Stimulated activated CD4-positive, alpha-beta T cell treated with anti-CD3 and anti-CD28 coated beads, Interleukin-4, amount 100 ng/mL, for 48 hours (primary cell): Measurements from ENCODE around the gene ABCD3.

ENCODE experiments used
- DNase-seq, 2 donors: peaks; one replicate each; pipeline ENCODE4 v3.0.0-alpha.2; 2020; ENCODE audit warnings: low read depth in 2 of 2

The ABCD3 gene

GRCh38 chr1:94462606-94463005, 44.4 kb downstream of the ABCD3 start:
- DNase-seq = no peak

GRCh38 chr1:94463056-94463764, 45.0 kb downstream of the ABCD3 start:
- DNase-seq = no peak

GRCh38 chr1:94463765-94464330, 45.7 kb downstream of the ABCD3 start:
- DNase-seq = no peak

- DNase-seq = no peak
Observed at GRCh38 chr1:94468708-94469107, 50.5 kb downstream of the ABCD3 start.

- no peak for DNase-seq
Observed at GRCh38 chr1:94471271-94471670, 53.1 kb downstream of the ABCD3 start.

DNA sequence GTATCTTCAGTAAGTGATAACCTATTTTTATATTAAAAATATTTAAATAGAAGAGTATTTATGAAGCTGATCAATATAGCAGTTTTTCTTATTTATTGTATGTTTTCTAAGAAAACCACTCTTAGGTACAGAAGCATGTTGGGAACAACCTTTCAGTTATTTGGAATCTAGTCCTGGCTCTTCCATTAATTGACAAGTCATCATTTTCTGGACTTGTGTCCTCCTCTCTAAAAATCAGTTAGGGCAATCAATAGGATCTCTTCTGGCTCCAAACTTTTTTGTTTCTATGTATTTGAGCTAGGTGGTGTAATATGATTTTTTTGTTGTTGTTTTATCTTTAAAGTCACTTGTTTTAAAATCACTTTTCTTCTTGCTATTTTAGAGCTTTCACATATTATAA, 57.0 kb downstream of the ABCD3 start:
- no peak for DNase-seq

GRCh38 chr1:94479682-94480081, 61.5 kb downstream of the ABCD3 start:
- DNase-seq = no peak

- DNase-seq = peak in 1 of 2 donors; percentile 4
Observed at GRCh38 chr1:94481473-94481933, 63.3 kb downstream of the ABCD3 start.

GRCh38 chr1:94486990-94487389, 68.8 kb downstream of the ABCD3 start:
- no peak for DNase-seq

DNA sequence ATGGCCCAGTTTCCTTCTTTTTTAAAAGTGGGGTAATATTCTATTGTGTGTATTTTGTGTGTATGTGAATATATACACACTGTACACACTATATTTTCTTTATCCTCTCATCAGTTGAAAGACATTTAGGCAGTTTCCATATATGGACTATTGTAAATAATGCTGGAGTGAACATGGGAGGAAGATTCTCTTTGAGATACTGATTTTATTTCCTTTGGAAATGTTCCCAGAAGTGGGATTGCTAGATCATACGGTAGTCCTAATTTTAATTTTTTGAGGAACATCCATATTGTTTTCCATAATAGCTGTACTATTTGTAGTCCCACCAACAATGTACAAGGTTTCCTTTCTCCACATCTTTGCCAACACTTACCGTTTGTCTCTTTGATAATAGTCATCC, 72.4 kb downstream of the ABCD3 start:
- no peak for DNase-seq

- DNase-seq = no peak
Observed at GRCh38 chr1:94496076-94496755, 78.0 kb downstream of the ABCD3 start.

GRCh38 chr1:94501426-94501825, 83.2 kb downstream of the ABCD3 start:
- no peak for DNase-seq

DNA sequence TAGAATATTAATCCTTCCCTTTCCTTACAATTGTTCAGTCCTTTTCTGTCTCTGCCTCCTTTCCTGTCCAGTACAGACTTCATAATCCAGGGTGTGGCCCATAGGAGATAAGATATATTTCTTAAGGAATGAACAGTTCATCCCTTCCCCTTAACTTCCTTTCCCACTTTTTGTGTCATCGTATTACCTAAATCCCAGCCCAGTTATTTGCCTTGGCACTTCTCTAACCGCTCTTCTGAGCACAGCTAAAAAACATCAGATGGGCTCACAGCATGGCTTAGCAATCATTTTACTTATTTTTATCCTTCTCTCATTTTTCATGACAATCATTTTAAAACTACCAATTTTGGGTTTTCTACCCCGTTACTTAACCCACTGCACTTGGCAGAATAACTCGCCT, 83.7 kb downstream of the ABCD3 start:
- DNase-seq = no peak

- DNase-seq = no peak
Observed at GRCh38 chr1:94503153-94503552, 85.0 kb downstream of the ABCD3 start.

DNA sequence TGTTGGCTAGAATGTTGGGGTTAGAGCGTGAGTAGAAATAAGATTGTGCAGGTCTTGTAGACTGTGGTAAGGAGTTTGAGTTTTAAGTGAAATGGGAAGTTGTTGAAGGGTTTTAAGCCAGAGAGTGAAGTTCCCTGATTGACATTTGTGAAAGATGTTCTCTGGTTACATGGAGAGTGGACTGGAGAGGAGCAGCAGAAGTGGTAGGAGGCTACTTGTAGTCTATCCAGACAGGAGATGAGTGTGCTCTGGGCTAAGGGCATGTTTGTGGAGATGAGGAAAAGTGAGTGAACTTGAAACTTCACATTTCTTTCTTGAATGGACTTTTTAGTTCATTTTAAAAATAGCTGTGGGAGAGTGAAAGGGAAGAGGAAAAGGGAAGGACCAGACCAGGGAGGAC, 86.4 kb downstream of the ABCD3 start:
- no peak for DNase-seq

DNA sequence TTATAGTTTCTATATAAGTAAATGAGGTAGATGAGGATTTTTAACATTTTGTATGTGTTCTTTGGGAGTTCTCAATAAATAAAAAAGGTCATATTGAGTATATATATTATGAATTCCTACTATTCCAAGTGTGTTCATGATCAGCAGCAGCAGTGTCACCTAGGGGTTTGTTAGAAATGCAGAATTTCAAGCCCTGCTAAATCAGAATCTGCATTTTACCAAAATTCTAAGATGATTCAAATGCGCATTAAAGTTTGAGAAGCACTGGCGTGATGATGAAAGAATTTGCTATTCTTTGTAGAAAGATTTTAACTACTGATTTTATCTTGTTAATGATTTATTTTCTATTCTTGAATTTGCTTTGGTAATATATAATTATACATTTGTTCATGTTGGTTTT, 94.6 kb downstream of the ABCD3 start:
- no peak for DNase-seq

DNA sequence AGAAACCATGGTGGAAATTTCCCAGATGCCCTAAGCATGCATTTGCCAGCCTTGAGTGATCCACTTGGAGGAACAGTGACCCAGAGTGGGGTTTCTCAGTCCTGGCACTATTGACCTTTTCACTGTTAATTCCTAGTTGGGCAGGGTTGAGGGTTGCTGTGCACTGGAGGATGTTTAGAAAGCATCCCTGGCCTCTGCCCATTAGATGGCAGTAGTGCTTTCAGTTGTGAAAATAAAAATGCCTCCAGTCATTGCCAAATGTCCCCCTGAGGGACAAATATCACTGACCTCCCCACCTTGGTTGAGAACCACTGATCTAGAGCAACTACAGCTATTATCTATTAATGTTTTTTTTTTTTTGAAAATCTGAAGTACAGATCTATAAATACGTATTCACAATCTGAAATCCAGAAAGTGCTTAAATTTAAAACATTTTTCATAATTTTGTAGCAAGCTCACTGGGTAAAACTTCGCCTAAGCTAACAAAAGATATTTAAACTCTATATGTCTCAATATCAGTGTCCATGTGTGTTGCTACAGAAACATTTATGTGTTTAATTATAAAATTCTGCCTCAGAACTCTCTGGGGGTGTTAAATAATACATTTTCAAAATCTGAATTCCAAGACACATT, 96.0 kb downstream of the ABCD3 start:
- no peak for DNase-seq

- no peak for DNase-seq
Observed at GRCh38 chr1:94515296-94515947, 97.2 kb downstream of the ABCD3 start.

GRCh38 chr1:94519351-94519750, 101.2 kb downstream of the ABCD3 start:
- DNase-seq = no peak

DNA sequence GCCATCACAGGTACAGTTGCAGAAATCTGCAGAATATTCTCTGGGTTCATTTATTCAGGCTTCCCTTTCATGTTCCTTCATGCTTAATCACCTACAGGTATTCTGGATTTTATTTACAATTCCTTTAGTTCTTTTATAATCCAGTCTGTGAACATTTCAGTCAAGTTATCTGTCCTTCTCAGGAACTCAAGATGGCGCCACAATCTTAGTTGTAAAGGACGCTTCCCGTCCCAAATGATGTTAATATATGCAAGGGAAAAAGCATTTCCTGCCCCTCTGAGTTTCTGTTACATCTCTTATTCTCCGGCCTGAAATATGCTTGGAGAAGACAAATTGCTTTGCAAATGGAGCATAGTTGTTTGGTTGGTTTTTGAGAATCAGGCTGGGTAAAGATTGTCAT, 104.1 kb downstream of the ABCD3 start:
- no peak for DNase-seq

- DNase-seq = no peak
Observed at GRCh38 chr1:94524531-94524930, 106.3 kb downstream of the ABCD3 start.
